ENCODE data around the gene RILPL2. TPM values are rescaled to one million over a fixed set of nuclear protein-coding genes. Genes with fewer than 3 reads are reported as not detected.
"Not testable (repeated sequence)": the region's sequence is repeated elsewhere in the genome, so short reads cannot be mapped to it uniquely, and the experiment has no call there.

Gene RILPL2, protein sequence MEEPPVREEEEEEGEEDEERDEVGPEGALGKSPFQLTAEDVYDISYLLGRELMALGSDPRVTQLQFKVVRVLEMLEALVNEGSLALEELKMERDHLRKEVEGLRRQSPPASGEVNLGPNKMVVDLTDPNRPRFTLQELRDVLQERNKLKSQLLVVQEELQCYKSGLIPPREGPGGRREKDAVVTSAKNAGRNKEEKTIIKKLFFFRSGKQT
- total RNA-seq, result 18.6 TPM
- long read RNA-seq, full-length matches to known transcripts, result 81 of 119 reads
- long read RNA-seq, partial matches to known transcripts, result 7 of 119 reads
- long read RNA-seq, other reads (novel, unspliced or antisense), result 31 of 119 reads

DNA sequence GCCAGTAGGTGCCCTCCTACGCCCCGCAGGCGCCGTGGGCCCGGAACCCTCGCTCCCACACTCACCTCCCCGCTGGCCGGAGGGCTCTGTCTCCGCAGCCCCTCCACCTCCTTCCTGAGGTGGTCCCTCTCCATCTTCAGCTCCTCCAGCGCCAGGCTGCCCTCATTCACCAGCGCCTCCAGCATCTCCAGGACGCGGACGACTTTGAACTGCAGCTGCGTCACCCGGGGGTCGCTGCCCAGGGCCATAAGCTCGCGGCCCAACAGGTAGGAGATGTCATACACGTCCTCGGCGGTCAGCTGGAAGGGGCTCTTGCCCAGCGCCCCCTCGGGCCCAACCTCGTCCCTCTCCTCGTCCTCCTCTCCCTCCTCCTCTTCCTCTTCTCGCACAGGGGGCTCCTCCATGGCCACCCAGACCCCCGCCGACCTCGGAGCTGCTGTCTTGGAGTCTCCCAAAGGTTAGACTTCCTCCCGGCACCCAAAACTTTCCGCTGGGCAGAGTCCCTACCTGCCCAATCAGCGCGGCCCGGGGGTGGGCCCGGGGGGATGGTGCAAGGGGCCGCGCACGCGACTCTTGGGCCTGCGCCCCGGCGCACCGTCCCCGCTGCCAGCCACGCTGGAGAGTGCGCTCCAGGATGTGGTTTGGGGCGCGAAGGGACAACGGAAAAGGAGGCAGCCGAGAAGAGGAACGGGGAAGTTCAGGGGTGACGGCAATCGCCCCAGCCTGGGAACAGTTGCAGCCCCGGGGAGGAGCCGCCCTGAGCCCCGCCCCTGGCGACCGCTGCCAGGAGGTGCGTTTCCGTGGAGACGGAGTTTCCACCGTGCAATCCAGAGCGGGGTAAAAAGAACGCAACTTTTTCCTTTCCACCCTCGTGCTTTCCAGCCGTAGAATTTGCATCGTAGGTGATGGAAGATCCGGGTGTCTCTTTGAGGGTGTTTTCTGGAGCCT lies at the start of gene RILPL2:
Gene RILPL2, minus strand, starts transcription at position 668 of the 948 bp plus-strand sequence. Its CDS starts 264 bp downstream, at position 404.
- Histone ChIP-seq H3K4me1 (peaks cover 46% of the 10 kb centered on the region), H3K36me3 (peaks cover under 1% of the 10 kb centered on the region), H3K27ac (peak within 1 kb of the TSS; percentile 93), H3K4me3 (peak within 1 kb of the TSS; percentile 96), H3K9me3 (no peaks in the 10 kb centered on the region), H3K27me3 (ENCODE audit: low read depth) (no peaks in the 10 kb centered on the region)
- TF ChIP-seq, protein P1, sequence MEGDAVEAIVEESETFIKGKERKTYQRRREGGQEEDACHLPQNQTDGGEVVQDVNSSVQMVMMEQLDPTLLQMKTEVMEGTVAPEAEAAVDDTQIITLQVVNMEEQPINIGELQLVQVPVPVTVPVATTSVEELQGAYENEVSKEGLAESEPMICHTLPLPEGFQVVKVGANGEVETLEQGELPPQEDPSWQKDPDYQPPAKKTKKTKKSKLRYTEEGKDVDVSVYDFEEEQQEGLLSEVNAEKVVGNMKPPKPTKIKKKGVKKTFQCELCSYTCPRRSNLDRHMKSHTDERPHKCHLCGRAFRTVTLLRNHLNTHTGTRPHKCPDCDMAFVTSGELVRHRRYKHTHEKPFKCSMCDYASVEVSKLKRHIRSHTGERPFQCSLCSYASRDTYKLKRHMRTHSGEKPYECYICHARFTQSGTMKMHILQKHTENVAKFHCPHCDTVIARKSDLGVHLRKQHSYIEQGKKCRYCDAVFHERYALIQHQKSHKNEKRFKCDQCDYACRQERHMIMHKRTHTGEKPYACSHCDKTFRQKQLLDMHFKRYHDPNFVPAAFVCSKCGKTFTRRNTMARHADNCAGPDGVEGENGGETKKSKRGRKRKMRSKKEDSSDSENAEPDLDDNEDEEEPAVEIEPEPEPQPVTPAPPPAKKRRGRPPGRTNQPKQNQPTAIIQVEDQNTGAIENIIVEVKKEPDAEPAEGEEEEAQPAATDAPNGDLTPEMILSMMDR (IDR thresholded peaks at IDR 0.05), result no peak
- peak; percentile 96 to 97 for ATAC-seq
- DNase-seq, result peak; percentile 96
- intact Hi-C loops (cut with DNase I), result no loop called here

DNA sequence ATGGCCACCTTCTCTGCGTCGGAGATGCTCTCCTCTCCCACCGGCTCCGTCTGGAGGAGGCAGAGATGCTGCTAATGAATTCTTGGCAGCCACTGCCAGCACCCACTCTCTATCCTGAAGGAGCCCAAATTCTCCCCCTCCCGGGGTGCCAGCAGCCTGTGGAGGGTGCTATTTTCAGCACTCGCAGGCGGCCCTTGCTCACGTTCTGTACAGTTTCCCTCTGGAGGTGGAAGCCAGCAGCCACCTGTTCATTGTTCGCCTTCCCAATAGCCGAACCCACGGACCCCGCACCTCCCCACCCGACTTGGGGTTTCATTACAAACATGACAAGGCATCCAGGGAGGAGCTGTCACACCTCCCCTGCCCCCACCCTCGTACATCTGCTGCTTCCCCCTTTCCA lies 49.3 kb upstream of the RILPL2 start:
- Histone ChIP-seq H3K36me3 (peaks cover 10% of the 10 kb centered on the region), H3K27me3 (ENCODE audit: low read depth) (no peaks in the 10 kb centered on the region), H3K27ac (no peak overlapping the region), H3K4me3 (no peak overlapping the region), H3K9me3 (no peaks in the 10 kb centered on the region), H3K4me1 (no peaks in the 10 kb centered on the region)
- no peak for DNase-seq
- no peak for ATAC-seq
- intact Hi-C loops (cut with DNase I), result no loop called here
- TF ChIP-seq, protein P1 (IDR thresholded peaks at IDR 0.05), result no peak

- intact Hi-C loops (cut with DNase I), result no loop called here
- TF ChIP-seq, protein P1 (IDR thresholded peaks at IDR 0.05), result no peak
- ATAC-seq, result no peak
- H3K36me3 ChIP-seq, result peaks cover 10% of the 10 kb centered on the region
- H3K4me1 ChIP-seq, result peaks cover 11% of the 10 kb centered on the region
- no peak overlapping the region for H3K4me3 ChIP-seq
- H3K27me3 ChIP-seq (ENCODE audit: low read depth), result no peaks in the 10 kb centered on the region
- H3K27ac ChIP-seq, result no peak overlapping the region
- no peaks in the 10 kb centered on the region for H3K9me3 ChIP-seq
- no peak for DNase-seq
Observed at GRCh38 chr12:123483602-123484248, 47.2 kb upstream of the RILPL2 start.

- H3K36me3 ChIP-seq, result peaks cover 16% of the 10 kb centered on the region
- ATAC-seq (no peak), DNase-seq (no peak)
- H3K9me3 ChIP-seq, result no peaks in the 10 kb centered on the region
- H3K4me1 ChIP-seq, result peaks cover 11% of the 10 kb centered on the region
- H3K4me3 ChIP-seq, result no peak overlapping the region
- H3K27ac ChIP-seq, result no peak overlapping the region
- no peaks in the 10 kb centered on the region for H3K27me3 ChIP-seq (ENCODE audit: low read depth)
- intact Hi-C loops (cut with DNase I), result no loop called here
- TF ChIP-seq, protein P1 (IDR thresholded peaks at IDR 0.05), result no peak
Observed at GRCh38 chr12:123482876-123483275, 46.4 kb upstream of the RILPL2 start.

GRCh38 chr12:123481251-123481650 lies 44.8 kb upstream of the RILPL2 start:
- Histone ChIP-seq H3K36me3 (peaks cover 25% of the 10 kb centered on the region), H3K4me1 (peaks cover 11% of the 10 kb centered on the region)
- H3K9me3 ChIP-seq; DNase-seq; intact Hi-C loops (cut with DNase I); H3K27me3 ChIP-seq (ENCODE audit: low read depth); H3K4me3 ChIP-seq; H3K27ac ChIP-seq; ATAC-seq: not testable (repeated sequence)

All from lower lobe of right lung (tissue), 2 donors.